SK-N-SH (cell line): ENCODE data around the gene PDXDC1. TPM values are rescaled to one million over a fixed set of nuclear protein-coding genes. Genes with fewer than 3 reads are reported as not detected.
"Not testable (repeated sequence)": the region's sequence is repeated elsewhere in the genome, so short reads cannot be mapped to it uniquely, and the experiment has no call there.

ENCODE experiments used
- CTCF ChIA-PET: fragments of 300-600, 350-600 bp; formaldehyde crosslinking; extraction: SDS; loops from one replicate; lab custom pipeline; 2021; lab: Yijun Ruan, JAX
- POLR2A ChIA-PET: fragments of 350-600 bp; sonication (Branson Sonifier 250); formaldehyde crosslinking; extraction: SDS; loops from one replicate; lab custom pipeline; 2020; ENCODE audit warnings: antibody characterized with exemption, inconsistent platforms; lab: Yijun Ruan, JAX
- DNase-seq: peaks from one replicate; pipeline ENCODE4 v3.0.0; 2012
- H2AFZ ChIP-seq: fragments of 200-600 bp; sonication (generic); 2 replicates; pipeline ENCODE4 v1.8.1; 2016; ENCODE audit warnings: antibody characterized with exemption, mild to moderate bottlenecking, low read depth
- H3F3A ChIP-seq: fragments of 200-600 bp; sonication (generic); replicated peaks from 2 replicates; pipeline ENCODE3; 2016; ENCODE audit warnings: antibody characterized with exemption, mild to moderate bottlenecking; ENCODE audit not compliant: insufficient read depth
- H3K27ac ChIP-seq, 2 experiments: fragments of 200-500 bp in 1 of 2; fragments of 200-600 bp in 1 of 2; sonication (Bioruptor generic) in 1 of 2; sonication (generic), shearing (Covaris generic) in 1 of 2; 2 replicates each; pipeline versions ENCODE4 v1.5.1 to v1.6.1; 2014 to 2016; ENCODE audit warnings: low read depth in 2 of 2, inconsistent platforms in 1 of 2, low read length in 1 of 2, mild to moderate bottlenecking in 1 of 2, mixed read lengths in 1 of 2
- H3K27me3 ChIP-seq: fragments of 200-600 bp; sonication (generic), shearing (Covaris generic); 2 replicates; pipeline ENCODE4 v1.6.1; 2016; ENCODE audit warnings: mixed run types; ENCODE audit not compliant: insufficient read depth
- H3K36me3 ChIP-seq, 2 experiments: fragments of 200-500 bp in 1 of 2; fragments of 200-600 bp in 1 of 2; sonication (Bioruptor generic) in 1 of 2; sonication (generic) in 1 of 2; replicated peaks in 1 of 2; 2 replicates each; pipeline versions ENCODE3 to v1.5.1; 2014 to 2016; ENCODE audit warnings: low read length in 1 of 2, mild to moderate bottlenecking in 1 of 2; ENCODE audit not compliant: insufficient read depth in 2 of 2, control insufficient read depth in 1 of 2
- H3K4me1 ChIP-seq, 2 experiments: fragments of 200-500 bp in 1 of 2; fragments of 200-600 bp in 1 of 2; sonication (Bioruptor generic) in 1 of 2; sonication (generic), shearing (Covaris generic) in 1 of 2; 2 replicates each; pipeline versions ENCODE4 v1.5.1 to v1.6.1; 2014 to 2016; ENCODE audit warnings: low read depth in 1 of 2, low read length in 1 of 2, mixed run types in 1 of 2; ENCODE audit not compliant: insufficient read depth in 2 of 2, control insufficient read depth in 1 of 2
- H3K4me2 ChIP-seq: fragments of 200-600 bp; sonication (generic), shearing (Covaris generic); 2 replicates; pipeline ENCODE4 v1.6.1; 2017; ENCODE audit warnings: mixed run types
- H3K4me3 ChIP-seq, 2 experiments: fragments of 200-500 bp in 1 of 2; fragments of 200-600 bp in 1 of 2; sonication (Bioruptor generic) in 1 of 2; sonication (generic), shearing (Covaris generic) in 1 of 2; 2 replicates each; pipeline versions ENCODE4 v1.5.1 to v1.8.1; 2014 to 2016; ENCODE audit warnings: low read depth in 2 of 2, inconsistent platforms in 1 of 2, low read length in 1 of 2, mild to moderate bottlenecking in 1 of 2, mixed read lengths in 1 of 2, moderate library complexity in 1 of 2
- H3K79me2 ChIP-seq: fragments of 200-600 bp; sonication (generic); 2 replicates; pipeline ENCODE4 v1.8.1; 2017; ENCODE audit warnings: mild to moderate bottlenecking; ENCODE audit not compliant: insufficient read depth
- H3K9ac ChIP-seq: fragments of 200-600 bp; sonication (generic); 2 replicates; pipeline ENCODE4 v1.6.1; 2017; ENCODE audit warnings: mixed run types
- H3K9me2 ChIP-seq: fragments of 200-600 bp; sonication (generic); 2 replicates; pipeline ENCODE4 v1.6.1; 2017; ENCODE audit warnings: mixed run types
- H3K9me3 ChIP-seq: fragments of 200-600 bp; sonication (generic); 2 replicates; pipeline ENCODE4 v1.6.1; 2017; ENCODE audit warnings: mixed run types, mild to moderate bottlenecking, moderate library complexity
- H4K20me1 ChIP-seq: fragments of 200-600 bp; sonication (generic); 2 replicates; pipeline ENCODE4 v1.6.1; 2017; ENCODE audit warnings: mild to moderate bottlenecking, mixed run types; ENCODE audit not compliant: insufficient read depth
- CHD2 ChIP-seq: fragments of 150-350 bp; IDR thresholded peaks from 2 replicates; pipeline ENCODE4 v1.6.1; 2018; ENCODE audit warnings: low read length; ENCODE audit not compliant: partially characterized antibody
- ELF1 ChIP-seq: IDR thresholded peaks from 2 replicates; pipeline ENCODE4 v1.4.0; 2012
- GABPA ChIP-seq: IDR thresholded peaks from 2 replicates; pipeline ENCODE4 v1.4.0; 2012; ENCODE audit warnings: low read depth, mild to moderate bottlenecking
- MEF2A ChIP-seq: IDR thresholded peaks from 2 replicates; pipeline ENCODE4 v1.4.0; 2012; ENCODE audit warnings: low read depth, borderline replicate concordance
- POLR2AphosphoS5 ChIP-seq: IDR thresholded peaks from 2 replicates; pipeline ENCODE4 v1.6.1; 2012; ENCODE audit warnings: low read depth, low read length
- RXRA ChIP-seq: IDR thresholded peaks from 2 replicates; pipeline ENCODE4 v1.4.0; 2012; ENCODE audit warnings: low read depth, mild to moderate bottlenecking, borderline replicate concordance
- WGBS: methylation state at CpG from one replicate; pipeline ENCODE4 v1.1.6; 2017; ENCODE audit warnings: low lambda C conversion rate; 5-methylcytosine and 5-hydroxymethylcytosine counted together
- polyA plus RNA-seq, 3 experiments: library from polyadenylated mRNA; depleted of rRNA; stranded (reverse); fragments of >200 nt; gene quantifications; 2 replicates each; pipeline ENCODE4 v1.2.3, GENCODE V29; 2012
- TF ChIP-seq, protein P1 (sequence below): fragments of 150-350 bp; IDR thresholded peaks from 2 replicates; pipeline ENCODE4 v1.6.1; 2016; ENCODE audit warnings: mild to moderate bottlenecking, low read depth, low read length
- TF ChIP-seq, protein P2 (sequence below): IDR thresholded peaks from 2 replicates; pipeline ENCODE4 v1.4.0; 2012; ENCODE audit warnings: low read depth, borderline replicate concordance

Gene PDXDC1
- polyA plus RNA-seq, 1 of the 3 experiments (the other 2 are of a cell fraction): 37.4 TPM

DNA sequence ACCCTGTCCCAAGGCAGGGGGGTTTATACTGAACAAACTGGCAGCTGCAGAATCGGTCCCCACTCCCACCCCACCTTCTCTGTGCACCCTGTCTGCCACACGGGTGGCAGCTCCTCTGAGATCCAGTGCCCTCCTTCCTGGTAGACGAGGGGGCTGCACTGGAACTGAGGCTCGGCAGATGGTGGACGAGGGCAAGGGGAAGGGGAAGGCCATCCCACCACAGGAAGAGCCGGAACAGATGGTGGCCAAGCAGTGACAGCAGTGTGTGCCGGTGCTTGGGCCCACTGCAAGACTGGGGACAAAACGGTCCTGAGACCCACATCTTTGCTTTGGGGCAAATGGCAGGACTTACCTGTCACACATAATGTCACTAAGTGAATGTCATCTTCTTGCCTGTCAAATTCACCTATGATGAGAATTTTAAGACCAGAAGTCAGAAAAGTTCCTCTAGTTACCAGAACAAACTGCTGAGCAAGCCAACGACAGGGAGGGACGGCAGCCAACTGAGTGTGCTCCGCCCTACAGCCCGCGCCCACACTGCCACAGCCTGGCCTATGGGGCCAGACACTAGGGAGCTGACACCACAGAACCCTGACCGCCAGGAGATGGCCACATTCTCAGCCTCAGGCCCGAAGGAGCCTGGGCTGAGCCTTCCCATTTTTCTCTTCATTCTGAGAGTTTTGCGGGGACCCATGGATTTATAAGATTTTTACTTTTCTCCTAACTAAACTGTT, 66.6 kb downstream of the PDXDC1 start:
- DNase-seq: no peak
- TF ChIP-seq MEF2A (no peak), GABPA (no peak)
- TF ChIP-seq, protein P1, sequence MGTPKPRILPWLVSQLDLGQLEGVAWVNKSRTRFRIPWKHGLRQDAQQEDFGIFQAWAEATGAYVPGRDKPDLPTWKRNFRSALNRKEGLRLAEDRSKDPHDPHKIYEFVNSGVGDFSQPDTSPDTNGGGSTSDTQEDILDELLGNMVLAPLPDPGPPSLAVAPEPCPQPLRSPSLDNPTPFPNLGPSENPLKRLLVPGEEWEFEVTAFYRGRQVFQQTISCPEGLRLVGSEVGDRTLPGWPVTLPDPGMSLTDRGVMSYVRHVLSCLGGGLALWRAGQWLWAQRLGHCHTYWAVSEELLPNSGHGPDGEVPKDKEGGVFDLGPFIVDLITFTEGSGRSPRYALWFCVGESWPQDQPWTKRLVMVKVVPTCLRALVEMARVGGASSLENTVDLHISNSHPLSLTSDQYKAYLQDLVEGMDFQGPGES: no peak
- Histone ChIP-seq H3K4me2 (no peak overlapping the region), H3K36me3 (peaks cover 50 to 55% of the 10 kb centered on the region in 2 experiments), H3K9ac (no peak overlapping the region), H2AFZ (no peak overlapping the region), H3K9me2 (no peaks in the 10 kb centered on the region), H3F3A (peaks cover 4% of the 10 kb centered on the region), H3K4me3 (no peak overlapping the region), H3K27ac (no peak overlapping the region), H3K4me1 (no peaks in the 10 kb centered on the region), H3K27me3 (no peaks in the 10 kb centered on the region), H3K79me2 (peaks cover 20% of the 10 kb centered on the region; the same call in 1 of the 2 replicates), H4K20me1 (no peaks in the 10 kb centered on the region), H3K9me3 (no peaks in the 10 kb centered on the region)
- ChIA-PET CTCF (interaction anchor here (0.9 kb wide), 1 partner anchor 12 kb away, joined by 4 read pairs; no protein-coding TSS in a partner anchor), POLR2A (no interaction called here)
- WGBS: 85% methylated on average over 14 of the region's 16 CpGs

DNA sequence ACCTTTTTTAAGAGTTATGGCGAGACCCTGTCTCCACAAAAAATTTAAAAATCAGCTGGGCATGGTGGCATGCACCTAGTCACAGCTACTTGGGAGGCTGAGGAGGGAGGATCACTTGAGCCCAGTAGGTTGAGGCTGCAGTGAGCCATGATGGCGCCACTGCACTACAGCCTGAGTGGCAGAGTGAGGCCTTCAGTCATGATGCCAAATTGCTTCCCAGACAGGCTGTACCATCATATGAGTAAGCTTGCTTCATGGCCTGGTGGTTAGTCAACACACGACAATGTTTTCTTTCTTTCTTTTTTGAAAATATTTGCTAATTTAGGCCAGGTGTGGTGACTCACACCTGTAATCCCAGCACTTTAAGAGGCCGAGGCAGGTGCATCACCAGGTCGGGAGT, 68.5 kb downstream of the PDXDC1 start:
- CTCF ChIA-PET: interaction anchor here (1.0 to 1.6 kb wide), 2 partner anchors 10 to 13 kb away, joined by 3 to 5 read pairs; partner anchors contain the start of gene NTAN1
- Histone ChIP-seq H3K79me2 (peaks cover 28% of the 10 kb centered on the region; the same call in 1 of the 2 replicates), H3K9ac (no peak overlapping the region), H3K27ac (no peak overlapping the region), H3K27me3 (no peaks in the 10 kb centered on the region), H3K9me2 (no peaks in the 10 kb centered on the region), H3K4me2 (no peak overlapping the region), H3K9me3 (no peaks in the 10 kb centered on the region), H3F3A (no peaks in the 10 kb centered on the region), H3K36me3 (peaks cover 36 to 40% of the 10 kb centered on the region in 2 experiments), H3K4me3 (no peak overlapping the region), H2AFZ (no peak overlapping the region), H3K4me1 (no peaks in the 10 kb centered on the region), H4K20me1 (no peaks in the 10 kb centered on the region)
- 91% methylated on average over 5 of the region's 5 CpGs for WGBS
- POLR2A ChIA-PET: no interaction called here
- no peak for TF ChIP-seq RXRA
- no peak for TF ChIP-seq ELF1
- no peak for DNase-seq

DNA sequence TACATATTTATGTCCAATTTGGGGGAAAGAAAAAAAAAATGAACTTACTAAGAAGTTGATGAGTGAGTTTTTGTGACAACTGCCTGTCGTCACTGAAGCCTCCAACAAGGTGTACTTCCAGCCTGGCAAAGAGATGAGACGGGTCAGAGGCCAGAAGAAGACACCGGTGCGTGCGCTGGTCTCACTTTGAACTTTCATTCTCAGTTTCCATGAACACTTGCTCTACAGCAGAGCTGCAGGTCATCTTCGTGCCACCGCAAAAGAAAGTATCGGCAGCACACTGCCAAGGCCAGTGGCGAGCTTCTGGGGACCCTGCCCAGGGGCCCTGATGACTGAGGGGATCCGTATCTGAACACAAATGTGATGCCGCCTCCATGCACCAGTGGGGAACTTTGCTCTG, 69.5 kb downstream of the PDXDC1 start:
- Histone ChIP-seq H4K20me1 (0 out of 2 replicates have a peak, but pooled peaks cover 2% of the 10 kb centered on the region), H3K27me3 (no peaks in the 10 kb centered on the region), H3K36me3 (peaks cover 26 to 36% of the 10 kb centered on the region in 2 experiments), H3K9ac (no peak overlapping the region), H3F3A (peaks cover 2% of the 10 kb centered on the region), H3K79me2 (peaks cover 33% of the 10 kb centered on the region; the same call in 1 of the 2 replicates), H3K4me1 (no peaks in the 10 kb centered on the region), H3K9me3 (no peaks in the 10 kb centered on the region), H3K4me3 (no peak overlapping the region), H3K9me2 (no peaks in the 10 kb centered on the region), H2AFZ (no peak overlapping the region), H3K27ac (no peak overlapping the region), H3K4me2 (no peak overlapping the region)
- WGBS: 90% methylated on average over 11 of the region's 11 CpGs
- POLR2A ChIA-PET: no interaction called here
- TF ChIP-seq, protein P2, sequence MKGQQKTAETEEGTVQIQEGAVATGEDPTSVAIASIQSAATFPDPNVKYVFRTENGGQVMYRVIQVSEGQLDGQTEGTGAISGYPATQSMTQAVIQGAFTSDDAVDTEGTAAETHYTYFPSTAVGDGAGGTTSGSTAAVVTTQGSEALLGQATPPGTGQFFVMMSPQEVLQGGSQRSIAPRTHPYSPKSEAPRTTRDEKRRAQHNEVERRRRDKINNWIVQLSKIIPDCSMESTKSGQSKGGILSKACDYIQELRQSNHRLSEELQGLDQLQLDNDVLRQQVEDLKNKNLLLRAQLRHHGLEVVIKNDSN: no peak
- TF ChIP-seq CHD2: no peak
- no peak for TF ChIP-seq POLR2AphosphoS5
- CTCF ChIA-PET: interaction anchor here (1.6 kb wide), 1 partner anchor 11 kb away, joined by 5 read pairs; no protein-coding TSS in a partner anchor
- DNase-seq: no peak

DNA sequence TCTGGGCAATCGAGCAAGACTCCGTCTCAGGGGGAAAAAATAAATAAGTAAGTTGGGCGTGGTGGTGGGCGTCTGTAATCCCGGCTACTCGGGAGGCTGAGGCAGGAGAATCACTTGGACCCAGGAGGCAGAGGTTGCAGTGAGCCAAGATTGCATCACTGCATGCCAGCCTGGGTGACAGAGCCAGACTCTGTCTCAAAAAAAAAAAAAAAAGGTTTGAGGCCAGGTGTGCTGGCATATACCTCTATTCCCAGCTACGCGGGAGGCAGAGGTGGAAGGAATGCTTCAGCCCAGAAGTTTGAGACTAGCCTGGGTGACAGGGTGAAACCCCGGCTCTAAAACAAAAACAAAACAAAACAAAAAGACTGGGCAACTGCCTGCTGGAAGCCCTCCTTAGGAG, 70.4 kb downstream of the PDXDC1 start:
- DNase-seq, H3K9ac ChIP-seq, H4K20me1 ChIP-seq, POLR2A ChIA-PET, H3K9me3 ChIP-seq, H3K27ac ChIP-seq, H3K9me2 ChIP-seq, H2AFZ ChIP-seq, H3K27me3 ChIP-seq, H3F3A ChIP-seq, H3K4me1 ChIP-seq, H3K4me2 ChIP-seq, H3K4me3 ChIP-seq: not testable (repeated sequence)
- H3K79me2 ChIP-seq: peaks cover 42% of the 10 kb centered on the region; the same call in 1 of the 2 replicates
- H3K36me3 ChIP-seq: peaks cover 16 to 28% of the 10 kb centered on the region in 2 experiments
- CTCF ChIA-PET: interaction anchor here (1.6 kb wide), 1 partner anchor 12 kb away, joined by 5 read pairs; no protein-coding TSS in a partner anchor
- 96% methylated on average over 9 of the region's 9 CpGs for whole genome bisulfite sequencing
